Endothelial cell of umbilical vein (primary cell): ENCODE measurements around the gene RALGPS1. TPM values are rescaled to one million over a fixed set of nuclear protein-coding genes. Genes with fewer than 3 reads are reported as not detected.

Source experiments
- BruUV-seq: library from RNA; stranded (reverse); fragments of 400-500 nt; replicated peaks from 2 replicates; lab custom pipeline; 2021; lab: Mats Ljungman, UMichigan
- CTCF ChIA-PET: fragments of 300-600, 350-600 bp; sonication (Branson Sonifier 250); formaldehyde crosslinking; loops from one replicate; lab custom pipeline; 2021; ENCODE audit warnings: antibody characterized with exemption, inconsistent platforms; lab: Charles Lee
- POLR2A ChIA-PET: fragments of 300-600, 350-600 bp; sonication (Branson Sonifier 250); formaldehyde crosslinking; loops from one replicate; lab custom pipeline; 2021; ENCODE audit warnings: antibody characterized with exemption, inconsistent platforms; lab: Charles Lee
- DNase-seq: peaks from one replicate; pipeline ENCODE4 v3.0.0-alpha.2; 2011; ENCODE audit warnings: low read depth, low spot score
- FAIRE-seq: peaks from 2 replicates; lab custom pipeline; 2011; peaks lifted over from hg19 to GRCh38; lab: Jason Lieb, UNC
- H2AFZ ChIP-seq: 2 replicates; pipeline ENCODE4 v1.6.0; 2012; ENCODE audit warnings: low read depth, low read length, control low read depth, inconsistent platforms
- H3K27ac ChIP-seq: 2 replicates; pipeline ENCODE4 v1.5.1; 2011; ENCODE audit warnings: low read depth, mild to moderate bottlenecking, control low read depth, low read length, moderate library complexity; ENCODE audit not compliant: insufficient read depth
- H3K27me3 ChIP-seq, 2 experiments: 2 replicates each; pipeline versions ENCODE4 v1.6.0 to v1.6.1; 2011; ENCODE audit warnings: low read length in 2 of 2, mixed read lengths in 1 of 2; ENCODE audit not compliant: control insufficient read depth in 2 of 2, insufficient read depth in 2 of 2
- H3K36me3 ChIP-seq, 2 experiments: 2 replicates in 1 of 2; 3 replicates in 1 of 2; pipeline ENCODE4 v1.5.1; 2011; ENCODE audit warnings: low read length in 2 of 2, mild to moderate bottlenecking in 1 of 2, moderate library complexity in 1 of 2; ENCODE audit not compliant: control insufficient read depth in 2 of 2, insufficient read depth in 2 of 2; ENCODE audit errors: extremely low read depth in 1 of 2
- H3K4me1 ChIP-seq: 3 replicates; pipeline ENCODE4 v1.5.1; 2011; ENCODE audit warnings: mild to moderate bottlenecking, low read length; ENCODE audit not compliant: control insufficient read depth, insufficient read depth; ENCODE audit errors: extremely low read depth
- H3K4me2 ChIP-seq: 2 replicates; pipeline ENCODE4 v1.6.1; 2011; ENCODE audit warnings: low read length, control low read depth, mixed read lengths; ENCODE audit not compliant: insufficient read depth
- H3K4me3 ChIP-seq, 3 experiments: fragments of 200-600 bp in 1 of 3; sonication (generic), shearing (Covaris generic) in 1 of 3; replicated peaks in 1 of 3; 2 replicates each; pipeline ENCODE4 v1.5.1; 2011 to 2016; ENCODE audit warnings: control low read depth in 3 of 3, low read length in 3 of 3, mild to moderate bottlenecking in 2 of 3, inconsistent platforms in 1 of 3, low read depth in 1 of 3, moderate library complexity in 1 of 3; ENCODE audit not compliant: insufficient read depth in 1 of 3
- H3K79me2 ChIP-seq: 2 replicates; pipeline ENCODE4 v1.6.0; 2012; ENCODE audit warnings: low read length, inconsistent platforms; ENCODE audit not compliant: control insufficient read depth, insufficient read depth
- H3K9ac ChIP-seq: replicated peaks from 2 replicates; pipeline ENCODE3; 2011; ENCODE audit warnings: low read length, control low read depth; ENCODE audit not compliant: insufficient read depth; ENCODE audit errors: extremely low read depth
- H3K9me1 ChIP-seq: replicated peaks from 3 replicates; pipeline ENCODE4 v1.6.0; 2011; ENCODE audit warnings: mild to moderate bottlenecking, low read length; ENCODE audit not compliant: control insufficient read depth, insufficient read depth; ENCODE audit errors: extremely low read depth
- H3K9me3 ChIP-seq: replicated peaks from 2 replicates; pipeline ENCODE4 v1.5.1; 2012; ENCODE audit warnings: low read length, inconsistent platforms; ENCODE audit not compliant: control insufficient read depth, insufficient read depth
- H4K20me1 ChIP-seq: replicated peaks from 2 replicates; pipeline ENCODE3; 2011; ENCODE audit warnings: mild to moderate bottlenecking, low read length; ENCODE audit not compliant: control insufficient read depth, insufficient read depth; ENCODE audit errors: extremely low read depth
- EZH2 ChIP-seq: IDR thresholded peaks from 2 replicates; pipeline ENCODE4 v1.6.1; 2012; ENCODE audit warnings: borderline replicate concordance, low read depth, mild to moderate bottlenecking, moderate library complexity, low read length, inconsistent platforms; ENCODE audit not compliant: severe bottlenecking
- FOS ChIP-seq: IDR thresholded peaks from 2 replicates; pipeline ENCODE4 v1.6.1; 2011; ENCODE audit warnings: mild to moderate bottlenecking, low read length, moderate library complexity, borderline replicate concordance; ENCODE audit not compliant: insufficient read depth
- GATA2 ChIP-seq: IDR thresholded peaks from 2 replicates; pipeline ENCODE4 v1.7.0; 2011; ENCODE audit warnings: low read depth, mild to moderate bottlenecking, moderate library complexity, mixed read lengths, low read length; ENCODE audit not compliant: insufficient read length, insufficient read depth
- JUN ChIP-seq: IDR thresholded peaks from 2 replicates; pipeline ENCODE4 v1.6.1; 2011; ENCODE audit warnings: borderline replicate concordance, low read depth; ENCODE audit not compliant: insufficient read length, insufficient read depth
- MAX ChIP-seq: IDR thresholded peaks from 2 replicates; pipeline ENCODE4 v1.6.1; 2011; ENCODE audit not compliant: insufficient read depth, insufficient read length
- MYC ChIP-seq: IDR thresholded peaks from one replicate; pipeline ENCODE4 v1.6.1; 2011; ENCODE audit warnings: mild to moderate bottlenecking, low read depth, low read length
- POLR2A ChIP-seq: IDR thresholded peaks from 2 replicates; pipeline ENCODE4 v1.6.1; 2012; ENCODE audit warnings: low read depth, mild to moderate bottlenecking, control low read depth, low read length
- POLR2AphosphoS5 ChIP-seq: IDR thresholded peaks from 2 replicates; pipeline ENCODE4 v1.6.1; 2012; ENCODE audit warnings: low read depth, mild to moderate bottlenecking, control low read depth, low read length, moderate library complexity; ENCODE audit not compliant: insufficient read depth
- dilution Hi-C: fragments of 300-500 bp; cut with MboI; formaldehyde crosslinking; loops from one replicate; pipeline ENCODE4 v1.15.0; 2019; ENCODE audit warnings: low sequenced_read_pairs; ENCODE audit not compliant: extremely low pct_ligation_motif_present
- intact Hi-C: fragments of 100-400 bp; cut with micrococcal nuclease; formaldehyde crosslinking; loops from one replicate; pipeline ENCODE4 v1.10.0; 2022
- polyA plus RNA-seq, 4 experiments: library from polyadenylated mRNA; depleted of rRNA in 3 of 4; stranded (reverse) in 3 of 4; unstranded in 1 of 4; fragments of >200 nt; gene quantifications; 2 replicates each; pipeline versions ENCODE4 v1.2.1 to v1.2.3, GENCODE V29; 2011 to 2012; ENCODE audit warnings: missing spikeins in 1 of 4
- total RNA-seq: library from RNA; stranded (reverse); gene quantifications from 2 replicates; pipeline ENCODE4 v1.2.3, GENCODE V29; 2021
- TF ChIP-seq, protein P1 (sequence below), 2 donors: IDR thresholded peaks; 1 replicate in 1 of 2; 2 replicates in 1 of 2; pipeline ENCODE4 v1.5.1; 2011; ENCODE audit warnings: low read length in 2 of 2, mild to moderate bottlenecking in 2 of 2, moderate library complexity in 2 of 2, control low read depth in 1 of 2, inconsistent platforms in 1 of 2, low read depth in 1 of 2; ENCODE audit not compliant: insufficient read depth in 1 of 2; ENCODE audit errors: extremely low read depth in 1 of 2

RALGPS1 gene
- total and polyA plus RNA-seq, 2 donors (not counting 3 experiments of a cell fraction or from before 2014, with no cell fraction given): 3.8 to 5.5 TPM

DNA sequence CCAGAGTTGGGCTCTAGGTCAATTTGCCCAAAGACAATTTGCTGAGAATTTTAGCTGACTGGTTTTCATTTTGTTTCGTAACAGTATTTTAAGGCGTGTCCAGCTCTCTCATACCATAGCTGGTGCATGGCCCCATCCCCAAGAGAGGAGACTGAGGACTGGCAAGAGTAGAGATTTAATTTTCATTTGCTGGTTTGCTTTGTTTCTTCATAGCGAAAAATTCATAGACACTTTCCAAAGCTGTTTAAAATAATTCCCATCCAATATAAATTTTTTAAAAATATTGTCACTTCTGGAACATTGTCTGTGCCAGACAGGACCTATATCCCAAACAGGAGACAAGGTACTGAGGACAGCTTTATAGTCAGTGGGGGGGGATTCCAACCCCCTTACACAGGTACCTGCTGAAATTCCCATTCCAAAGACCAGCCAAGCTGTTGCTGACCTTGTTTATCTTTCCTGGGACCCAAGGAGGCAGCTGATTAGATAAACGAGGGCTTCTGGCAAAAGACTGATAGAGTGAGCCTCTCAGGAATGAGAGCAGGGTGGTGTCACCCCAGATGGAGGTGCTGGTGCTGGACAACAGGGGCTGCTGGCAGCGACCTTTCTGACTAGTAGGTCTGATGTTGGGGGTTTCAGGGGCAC, 214.6 kb downstream of the RALGPS1 start:
- no peak overlapping the region for H3K27ac ChIP-seq
- ChIA-PET POLR2A (no interaction called here), CTCF (interaction anchor here (1.0 kb wide), 1 partner anchor 33 kb away, joined by 3 read pairs; no protein-coding TSS in a partner anchor)
- H3K27me3 ChIP-seq: peaks cover 1 to 2% of the 10 kb centered on the region in 2 experiments
- TF ChIP-seq, protein P1, sequence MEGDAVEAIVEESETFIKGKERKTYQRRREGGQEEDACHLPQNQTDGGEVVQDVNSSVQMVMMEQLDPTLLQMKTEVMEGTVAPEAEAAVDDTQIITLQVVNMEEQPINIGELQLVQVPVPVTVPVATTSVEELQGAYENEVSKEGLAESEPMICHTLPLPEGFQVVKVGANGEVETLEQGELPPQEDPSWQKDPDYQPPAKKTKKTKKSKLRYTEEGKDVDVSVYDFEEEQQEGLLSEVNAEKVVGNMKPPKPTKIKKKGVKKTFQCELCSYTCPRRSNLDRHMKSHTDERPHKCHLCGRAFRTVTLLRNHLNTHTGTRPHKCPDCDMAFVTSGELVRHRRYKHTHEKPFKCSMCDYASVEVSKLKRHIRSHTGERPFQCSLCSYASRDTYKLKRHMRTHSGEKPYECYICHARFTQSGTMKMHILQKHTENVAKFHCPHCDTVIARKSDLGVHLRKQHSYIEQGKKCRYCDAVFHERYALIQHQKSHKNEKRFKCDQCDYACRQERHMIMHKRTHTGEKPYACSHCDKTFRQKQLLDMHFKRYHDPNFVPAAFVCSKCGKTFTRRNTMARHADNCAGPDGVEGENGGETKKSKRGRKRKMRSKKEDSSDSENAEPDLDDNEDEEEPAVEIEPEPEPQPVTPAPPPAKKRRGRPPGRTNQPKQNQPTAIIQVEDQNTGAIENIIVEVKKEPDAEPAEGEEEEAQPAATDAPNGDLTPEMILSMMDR (IDR thresholded peaks at IDR 0.05; ENCODE audit: extremely low read depth in 1 of 2, insufficient read depth in 1 of 2, low read depth in 1 of 2, low read length in 2 of 2): no peak
- TF ChIP-seq EZH2: no peak
- TF ChIP-seq MYC: no peak
- no peak for TF ChIP-seq POLR2A
- no peak for TF ChIP-seq JUN
- TF ChIP-seq POLR2AphosphoS5: no peak
- no peak for TF ChIP-seq FOS
- no peak for TF ChIP-seq GATA2
- no peak for TF ChIP-seq MAX
- no peak overlapping the region for H3K9ac ChIP-seq
- H3K9me3 ChIP-seq: no peaks in the 10 kb centered on the region
- dilution Hi-C loops (no loop called here), intact Hi-C loops (no loop called here)
- no peaks in the 10 kb centered on the region for H3K36me3 ChIP-seq
- no peak overlapping the region for H2AFZ ChIP-seq
- no peaks in the 10 kb centered on the region for H3K79me2 ChIP-seq
- no peak for DNase-seq
- no peaks in the 10 kb centered on the region for H4K20me1 ChIP-seq
- H3K9me1 ChIP-seq: no peaks in the 10 kb centered on the region
- no peaks in the 10 kb centered on the region for H3K4me1 ChIP-seq
- H3K4me2 ChIP-seq: no peak overlapping the region
- no peak for FAIRE-seq
- no TSS peak for BruUV-seq
- no peak overlapping the region for H3K4me3 ChIP-seq
